H9 (cell line): Measurements from ENCODE around the gene YRDC. TPM values are rescaled to one million over a fixed set of nuclear protein-coding genes. Genes with fewer than 3 reads are reported as not detected.

Experiments used
- DNase-seq: peaks from one replicate; pipeline ENCODE4 v3.0.0-alpha.2; 2017
- H2AFZ ChIP-seq: one replicate; pipeline ENCODE4 v1.6.1; 2013; ENCODE audit warnings: mild to moderate bottlenecking, low read length, control low read depth, moderate library complexity
- H2AK5ac ChIP-seq: 2 replicates; pipeline ENCODE4 v1.6.1; 2013; ENCODE audit warnings: low read length, control low read depth, mixed read lengths; ENCODE audit not compliant: insufficient read length
- H2BK120ac ChIP-seq: one replicate; pipeline ENCODE4 v1.6.1; 2013; ENCODE audit warnings: low read depth, mild to moderate bottlenecking, low read length, control low read depth, inconsistent platforms; ENCODE audit not compliant: poor library complexity, severe bottlenecking
- H2BK12ac ChIP-seq: 2 replicates; pipeline ENCODE4 v1.6.1; 2013; ENCODE audit warnings: low read length, control low read depth, mixed read lengths, low read depth; ENCODE audit not compliant: insufficient read length
- H2BK15ac ChIP-seq: 2 replicates; pipeline ENCODE4 v1.6.1; 2013; ENCODE audit warnings: low read depth, low read length, control low read depth
- H2BK20ac ChIP-seq: one replicate; pipeline ENCODE4 v1.6.1; 2013; ENCODE audit warnings: low read depth, mild to moderate bottlenecking, low read length, control low read depth, inconsistent platforms; ENCODE audit not compliant: poor library complexity, severe bottlenecking
- H2BK5ac ChIP-seq: 2 replicates; pipeline ENCODE4 v1.6.1; 2013; ENCODE audit warnings: low read length, control low read depth, mixed read lengths; ENCODE audit not compliant: insufficient read length
- H3K14ac ChIP-seq: 2 replicates; pipeline ENCODE4 v1.6.1; 2013; ENCODE audit warnings: low read length, control low read depth; ENCODE audit not compliant: insufficient read depth
- H3K18ac ChIP-seq: 2 replicates; pipeline ENCODE4 v1.6.1; 2013; ENCODE audit warnings: low read depth, mild to moderate bottlenecking, mixed read lengths, low read length, control low read depth; ENCODE audit not compliant: insufficient read length
- H3K23ac ChIP-seq: 2 replicates; pipeline ENCODE4 v1.6.1; 2013; ENCODE audit warnings: low read length, control low read depth, mixed read lengths, low read depth; ENCODE audit not compliant: insufficient read length
- H3K23me2 ChIP-seq: 2 replicates; pipeline ENCODE4 v1.6.1; 2013; ENCODE audit warnings: low read depth, mild to moderate bottlenecking, mixed read lengths, low read length, control low read depth; ENCODE audit not compliant: insufficient read length, poor library complexity, severe bottlenecking
- H3K27ac ChIP-seq: 2 replicates; pipeline ENCODE4 v1.5.1; 2013; ENCODE audit warnings: low read length, control low read depth, mixed read lengths, low read depth; ENCODE audit not compliant: insufficient read length
- H3K27me3 ChIP-seq: 2 replicates; pipeline ENCODE4 v1.6.1; 2013; ENCODE audit warnings: low read length, control low read depth, inconsistent platforms; ENCODE audit not compliant: insufficient read depth
- H3K4ac ChIP-seq: 2 replicates; pipeline ENCODE4 v1.6.1; 2013; ENCODE audit warnings: low read depth, mild to moderate bottlenecking, control low read depth, inconsistent platforms, low read length, moderate library complexity
- H3K4me1 ChIP-seq: 2 replicates; pipeline ENCODE4 v1.6.1; 2013; ENCODE audit warnings: low read length, control low read depth, inconsistent platforms; ENCODE audit not compliant: insufficient read depth
- H3K4me2 ChIP-seq: 2 replicates; pipeline ENCODE4 v1.6.1; 2013; ENCODE audit warnings: low read length, control low read depth, mixed read lengths; ENCODE audit not compliant: insufficient read length, insufficient read depth
- H3K56ac ChIP-seq: 2 replicates; pipeline ENCODE4 v1.6.1; 2013; ENCODE audit warnings: low read depth, mild to moderate bottlenecking, mixed read lengths, low read length, control low read depth; ENCODE audit not compliant: insufficient read length
- H3K79me1 ChIP-seq: 2 replicates; pipeline ENCODE4 v1.6.1; 2013; ENCODE audit warnings: low read depth, mild to moderate bottlenecking, moderate library complexity, low read length, control low read depth, inconsistent platforms; ENCODE audit not compliant: insufficient read depth, poor library complexity, severe bottlenecking
- H3K79me2 ChIP-seq: 2 replicates; pipeline ENCODE4 v1.6.1; 2013; ENCODE audit warnings: low read length, control low read depth, inconsistent platforms; ENCODE audit not compliant: insufficient read depth
- H3K9ac ChIP-seq: 2 replicates; pipeline ENCODE4 v1.6.1; 2013; ENCODE audit warnings: low read length, control low read depth, mixed read lengths; ENCODE audit not compliant: insufficient read length; ENCODE audit errors: extremely low read depth
- H3K9me3 ChIP-seq: one replicate; pipeline ENCODE4 v1.6.1; 2013; ENCODE audit warnings: low read depth, low read length, inconsistent platforms; ENCODE audit not compliant: control insufficient read depth
- H3T11ph ChIP-seq: one replicate; pipeline ENCODE4 v1.6.1; 2013; ENCODE audit warnings: mild to moderate bottlenecking, low read length, control low read depth, inconsistent platforms
- H4K20me1 ChIP-seq: one replicate; pipeline ENCODE4 v1.6.1; 2013; ENCODE audit not compliant: control insufficient read depth, insufficient read length, insufficient read depth
- H4K5ac ChIP-seq: 2 replicates; pipeline ENCODE4 v1.6.1; 2013; ENCODE audit warnings: low read depth, mild to moderate bottlenecking, mixed read lengths, low read length, control low read depth; ENCODE audit not compliant: insufficient read length
- H4K8ac ChIP-seq: replicated peaks from 2 replicates; pipeline ENCODE4 v1.6.1; 2013; ENCODE audit warnings: low read length, control low read depth, mixed read lengths, low read depth; ENCODE audit not compliant: insufficient read length
- H4K91ac ChIP-seq: 2 replicates; pipeline ENCODE4 v1.6.1; 2013; ENCODE audit warnings: low read depth, mild to moderate bottlenecking, moderate library complexity, mixed read lengths, low read length, control low read depth; ENCODE audit not compliant: insufficient read length
- H3K27ac Mint-ChIP-seq, 3 experiments: 2 replicates in 2 of 3; 3 replicates in 1 of 3; pipeline ENCODE4 v1.8.0; 2020 to 2021; ENCODE audit warnings: mixed read lengths in 3 of 3, mild to moderate bottlenecking in 1 of 3, moderate library complexity in 1 of 3
- H3K27me3 Mint-ChIP-seq: 2 replicates; pipeline ENCODE4 v1.8.0; 2021; ENCODE audit warnings: low read depth, mild to moderate bottlenecking, moderate library complexity, mixed read lengths
- H3K36me3 Mint-ChIP-seq, 3 experiments: 2 replicates in 2 of 3; 3 replicates in 1 of 3; pipeline ENCODE4 v1.8.0; 2020 to 2021; ENCODE audit warnings: low read depth in 3 of 3, mixed read lengths in 3 of 3; ENCODE audit not compliant: insufficient read depth in 1 of 3
- H3K4me1 Mint-ChIP-seq, 2 experiments: 2 replicates each; pipeline ENCODE4 v1.8.0; 2020; ENCODE audit warnings: mixed read lengths in 2 of 2
- H3K4me3 Mint-ChIP-seq, 2 experiments: 2 replicates in 1 of 2; 3 replicates in 1 of 2; pipeline ENCODE4 v1.8.0; 2020 to 2021; ENCODE audit warnings: mild to moderate bottlenecking in 2 of 2, mixed read lengths in 2 of 2, moderate library complexity in 1 of 2
- H3K9me3 Mint-ChIP-seq, 2 experiments: 2 replicates in 1 of 2; 3 replicates in 1 of 2; pipeline ENCODE4 v1.8.0; 2020; ENCODE audit warnings: mild to moderate bottlenecking in 2 of 2, mixed read lengths in 2 of 2, moderate library complexity in 1 of 2
- CTCF ChIP-seq: fragments of 200-600 bp; sonication (generic); conservative IDR thresholded peaks from 3 replicates; pipeline ENCODE4 v1.8.0; 2021; ENCODE audit warnings: antibody characterized with exemption, mild to moderate bottlenecking
- whole genome bisulfite sequencing: extraction: QIAGEN DNeasy Blood & Tissue Kit; methylation state at CpG from one replicate; pipeline ENCODE4 v1.1.7; 2013; ENCODE audit warnings: missing lambda C conversion rate, low lambda C conversion rate, mixed read lengths; ENCODE audit not compliant: insufficient read length; ENCODE audit errors: extremely low coverage; 5-methylcytosine and 5-hydroxymethylcytosine counted together
- total RNA-seq: library from RNA; stranded (reverse); gene quantifications from 2 replicates; pipeline ENCODE4 v1.2.1, GENCODE V29; 2021

The YRDC gene
- total RNA-seq, 1 experiment from 2014 or later, result 28.0 TPM

- Histone ChIP-seq H2AK5ac (no peak overlapping the region), H3K18ac (no peak overlapping the region), H3K4me2 (peak overlapping the region; percentile 56), H2AFZ (no peak overlapping the region), H4K20me1 (no peaks in the 10 kb centered on the region), H3T11ph (no peak overlapping the region), H3K23ac (no peak overlapping the region), H3K14ac (no peak overlapping the region), H4K91ac (no peak overlapping the region), H3K23me2 (no peaks in the 10 kb centered on the region), H3K79me2 (no peaks in the 10 kb centered on the region), H3K4me1 (no peaks in the 10 kb centered on the region; the same call in 1 of the 2 replicates), H3K79me1 (no peaks in the 10 kb centered on the region), H2BK120ac (no peak overlapping the region), H2BK15ac (no peak overlapping the region), H2BK5ac (no peak overlapping the region), H3K4ac (no peak overlapping the region), H2BK12ac (no peak overlapping the region), H3K9me3 (no peaks in the 10 kb centered on the region), H3K27me3 (peaks cover 33% of the 10 kb centered on the region; the same call in 1 of the 2 replicates), H3K27ac (no peak overlapping the region), H3K56ac (no peak overlapping the region), H3K9ac (no peak overlapping the region), H4K5ac (no peak overlapping the region), H4K8ac (no peak overlapping the region), H2BK20ac (no peak overlapping the region)
- WGBS, result no CpG with 5 or more reads among the region's 52 CpGs
- H3K27me3 Mint-ChIP-seq, result peaks cover 39% of the 10 kb centered on the region
- TF ChIP-seq CTCF, result no peak
- H3K4me1 Mint-ChIP-seq, result peaks cover 4 to 6% of the 10 kb centered on the region in 2 experiments; a peak in 2 of 4 replicates
- no peak overlapping the region for H3K27ac Mint-ChIP-seq
- peak overlapping the region; percentile 56 to 82 for H3K4me3 Mint-ChIP-seq
- H3K36me3 Mint-ChIP-seq, result peaks cover 0 to 1% (median 0%) of the 10 kb centered on the region in 3 experiments; a peak in 1 of 7 replicates
- H3K9me3 Mint-ChIP-seq, result peaks cover 0 to 2% of the 10 kb centered on the region in 2 experiments; a peak in 2 of 5 replicates
- no peak for DNase-seq
Observed at GRCh38 chr1:37753473-37754321, 54.3 kb downstream of the YRDC start.

Other genes starting within 250 kb of the YRDC start
- 101 and 106 TPM in 2 replicates for gene GNL2, start 212.3 kb downstream of the YRDC start, total RNA-seq
- gene RSPO1, start 173.3 kb downstream of the YRDC start, total RNA-seq, result 0.33 and 0.35 TPM in 2 replicates
- gene CDCA8, start 115.7 kb downstream of the YRDC start, total RNA-seq, result 47.7 and 48.5 TPM in 2 replicates
- gene EPHA10, start 43.1 kb downstream of the YRDC start, total RNA-seq, result 0.42 and 0.96 TPM in 2 replicates
- 22.7 and 24.2 TPM in 2 replicates for gene MANEAL, start 14.4 kb downstream of the YRDC start, total RNA-seq
- 59.3 and 61.5 TPM in 2 replicates for gene C1orf122, start 418 bp downstream of the YRDC start, total RNA-seq
- 17.0 and 17.5 TPM in 2 replicates for gene MTF1, start 51.4 kb upstream of the YRDC start, total RNA-seq
- 28.2 and 28.8 TPM in 2 replicates for gene INPP5B, start 138.8 kb upstream of the YRDC start, total RNA-seq
- gene SF3A3, start 181.8 kb upstream of the YRDC start, total RNA-seq, result 143 and 144 TPM in 2 replicates
- gene FHL3, start 197.3 kb upstream of the YRDC start, total RNA-seq, result 32.8 and 34.2 TPM in 2 replicates
- gene UTP11, start 204.5 kb upstream of the YRDC start, total RNA-seq, result 52.4 and 63.1 TPM in 2 replicates
- 5.8 and 7.0 TPM in 2 replicates for gene POU3F1, start 238.6 kb upstream of the YRDC start, total RNA-seq